HG02970 (cell line): ENCODE measurements around the gene ARHGAP9.

Experiments
- ATAC-seq: cut with Tn5 transposase; IDR thresholded peaks from one replicate; pipeline ENCODE4 v1.9.1; 2021; ENCODE audit warnings: mild to moderate bottlenecking, moderate library complexity, moderate number of reproducible peaks; ENCODE audit not compliant: unreplicated experiment, low FRiP score

ARHGAP9 gene

DNA sequence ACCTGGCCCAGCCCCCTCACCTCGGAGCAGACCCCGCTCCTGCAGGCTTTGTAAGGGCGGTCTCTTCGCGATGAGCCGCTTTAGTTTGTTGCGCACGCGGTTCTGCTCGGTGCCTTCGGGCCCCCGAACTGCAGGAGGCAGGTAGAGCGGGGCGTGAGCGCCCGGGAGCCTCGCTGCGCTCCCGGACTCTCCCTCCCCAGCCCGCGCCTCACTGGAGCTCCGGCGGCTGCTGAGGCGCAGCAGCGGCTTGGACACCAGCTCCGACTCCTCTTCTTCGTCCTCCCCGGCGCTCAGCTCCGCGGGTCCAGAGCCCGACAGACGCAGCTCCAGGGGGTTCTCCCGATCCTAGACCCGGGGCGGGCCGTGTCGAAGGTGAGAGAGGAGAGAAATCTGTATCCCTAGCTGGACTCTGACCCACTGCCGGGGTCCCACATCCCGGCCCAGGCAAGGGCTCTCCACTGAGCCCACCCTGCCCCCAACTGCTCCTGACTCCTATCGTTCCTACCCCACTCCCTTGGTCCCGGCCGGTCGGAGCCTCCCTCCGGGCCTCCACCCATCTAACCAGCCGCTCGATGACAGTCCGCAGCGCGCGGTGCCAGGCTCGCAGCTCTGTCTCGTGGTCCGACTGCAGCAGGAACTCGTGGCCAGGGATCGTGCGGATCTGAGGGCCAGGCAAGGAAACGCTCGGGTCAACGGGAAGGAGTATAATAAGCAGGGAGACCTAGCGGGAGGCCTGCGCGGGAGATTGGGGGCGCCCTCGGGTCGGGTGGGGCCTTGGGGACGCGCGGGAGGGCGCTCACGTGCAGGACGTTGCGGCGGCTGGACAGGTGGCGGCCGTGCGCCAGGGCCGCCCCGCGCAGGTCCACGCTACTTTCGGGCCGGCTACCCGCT is 4.2 kb downstream of the ARHGAP9 start:
- no peak for ATAC-seq

DNA sequence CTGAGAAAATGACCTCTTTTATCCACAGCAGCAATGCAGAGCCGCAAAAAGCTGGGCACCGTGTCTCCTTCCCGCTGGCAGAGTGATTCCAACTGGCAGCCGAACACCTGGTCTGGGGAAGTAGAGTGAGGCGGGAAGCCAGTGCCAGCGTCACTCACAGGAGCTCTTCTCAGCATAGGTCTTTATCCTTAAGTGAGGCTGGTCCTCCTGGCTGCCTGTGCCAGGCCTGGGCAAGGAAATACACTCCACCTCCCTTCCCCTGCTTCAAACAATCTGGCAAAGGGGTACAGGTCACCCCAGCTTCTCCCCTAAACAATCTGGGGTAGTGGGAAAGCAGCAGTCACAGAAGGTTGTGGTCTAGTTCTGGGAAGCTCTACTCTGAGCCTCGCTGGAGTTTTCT is 4.8 kb downstream of the ARHGAP9 start:
- no peak for ATAC-seq

DNA sequence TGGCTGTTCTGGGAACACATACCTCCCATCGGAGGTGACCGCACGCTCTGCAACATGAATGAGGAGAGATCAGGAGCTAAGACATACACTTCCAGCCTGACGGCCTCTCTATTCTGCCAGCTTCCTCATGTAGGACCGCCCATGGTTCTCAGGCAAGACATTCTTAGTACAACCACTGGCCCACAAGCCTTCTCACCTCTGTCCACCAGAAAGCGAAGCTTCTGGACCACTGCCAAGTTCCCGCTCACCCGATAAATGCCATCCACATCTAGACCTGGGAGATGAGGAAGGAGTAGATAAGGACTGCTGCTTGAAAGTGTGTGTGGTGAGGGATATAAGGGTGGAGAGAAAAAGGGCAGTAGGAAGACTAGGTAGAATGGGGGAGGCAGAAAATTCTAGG is 5.2 kb downstream of the ARHGAP9 start:
- ATAC-seq: no peak

DNA sequence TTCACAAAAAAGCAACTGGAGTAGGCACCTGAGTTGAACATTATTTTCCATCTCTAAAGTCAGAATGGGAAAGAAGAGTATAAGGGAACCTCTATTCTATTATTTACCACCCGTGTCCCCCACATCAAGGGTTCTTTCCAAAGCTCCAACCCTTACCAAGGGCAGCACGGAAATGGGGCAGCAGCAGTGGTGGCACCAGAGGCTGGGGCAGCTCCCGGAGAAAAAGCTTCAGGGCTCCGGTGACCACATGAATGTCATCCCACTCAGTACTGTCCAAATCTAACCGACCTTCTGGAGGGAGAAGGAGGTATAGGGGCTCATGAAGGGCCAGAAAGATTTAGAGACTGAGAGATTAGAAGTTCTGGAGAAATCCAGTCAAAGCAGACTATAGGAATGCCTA is 5.8 kb downstream of the ARHGAP9 start:
- no peak for ATAC-seq

DNA sequence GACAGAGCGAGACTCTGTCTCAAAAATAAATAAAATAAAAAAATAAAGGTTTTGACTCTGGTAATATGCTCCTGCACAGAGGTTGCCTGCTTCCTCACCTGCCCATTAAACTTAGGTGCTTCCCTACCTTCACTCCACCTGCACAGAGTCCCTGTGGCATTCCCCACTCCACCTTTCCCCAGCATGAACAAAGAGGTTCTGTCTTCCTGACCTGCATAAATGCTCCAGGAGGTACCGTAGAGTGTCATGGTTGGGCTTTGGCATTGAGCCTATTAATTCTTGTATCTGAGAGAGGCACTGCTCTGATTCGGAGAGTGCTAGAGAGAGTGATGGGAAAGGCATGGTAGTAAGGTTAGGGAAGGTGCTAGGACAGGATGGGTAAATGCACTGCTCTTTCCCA is 6.3 kb downstream of the ARHGAP9 start:
- ATAC-seq: no peak

DNA sequence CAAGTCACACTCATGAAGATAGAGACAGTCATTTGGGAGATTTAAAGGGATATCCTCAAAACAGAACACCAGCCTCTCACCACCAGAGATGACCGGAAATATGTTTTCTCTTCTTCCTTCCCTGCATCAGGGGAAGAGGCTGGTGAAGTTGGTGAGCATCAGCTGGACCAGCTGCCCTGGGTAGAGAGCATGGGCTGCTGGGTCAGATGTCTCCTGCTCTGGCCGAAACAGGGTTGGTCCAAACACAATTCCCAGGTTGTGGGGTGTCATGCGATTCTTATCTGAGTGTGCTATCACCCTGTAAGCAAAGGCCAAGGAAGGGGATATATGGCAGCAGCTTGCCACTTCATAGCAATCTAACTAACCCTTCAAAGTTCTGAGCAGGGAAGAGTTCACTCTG is 7.3 kb downstream of the ARHGAP9 start:
- no peak for ATAC-seq

DNA sequence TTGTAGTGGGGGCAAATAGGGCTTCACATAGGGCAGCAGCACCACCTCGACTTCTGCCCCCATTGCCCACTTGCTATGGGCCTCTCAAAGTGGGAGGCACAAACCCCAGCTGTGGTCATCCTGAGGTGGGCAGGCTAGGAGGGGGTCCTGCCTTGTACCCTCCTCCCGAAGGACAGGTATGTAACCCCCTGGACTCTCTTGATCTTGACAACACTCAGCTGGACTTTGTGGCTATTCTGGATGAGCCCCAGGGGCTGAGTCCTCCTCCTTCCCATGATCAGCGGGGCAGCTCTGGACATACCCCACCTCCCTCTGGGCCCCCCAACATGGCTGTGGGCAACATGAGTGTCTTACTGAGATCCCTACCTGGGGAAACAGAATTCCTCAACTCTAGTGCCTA is 8.0 kb downstream of the ARHGAP9 start:
- ATAC-seq: no peak

DNA sequence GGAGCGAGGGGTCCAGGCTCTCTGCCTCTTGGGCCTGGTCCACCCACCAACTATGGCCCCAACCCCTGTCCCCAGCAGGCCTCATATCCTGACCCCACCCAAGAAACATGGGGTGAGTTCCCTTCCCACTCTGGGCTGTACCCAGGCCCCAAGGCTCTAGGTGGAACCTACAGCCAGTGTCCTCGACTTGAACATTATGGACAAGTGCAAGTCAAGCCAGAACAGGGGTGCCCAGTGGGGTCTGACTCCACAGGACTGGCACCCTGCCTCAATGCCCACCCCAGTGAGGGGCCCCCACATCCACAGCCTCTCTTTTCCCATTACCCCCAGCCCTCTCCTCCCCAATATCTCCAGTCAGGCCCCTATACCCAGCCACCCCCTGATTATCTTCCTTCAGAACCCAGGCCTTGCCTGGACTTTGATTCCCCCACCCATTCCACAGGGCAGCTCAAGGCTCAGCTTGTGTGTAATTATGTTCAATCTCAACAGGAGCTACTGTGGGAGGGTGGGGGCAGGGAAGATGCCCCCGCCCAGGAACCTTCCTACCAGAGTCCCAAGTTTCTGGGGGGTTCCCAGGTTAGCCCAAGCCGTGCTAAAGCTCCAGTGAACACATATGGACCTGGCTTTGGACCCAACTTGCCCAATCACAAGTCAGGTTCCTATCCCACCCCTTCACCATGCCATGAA is 8.6 kb downstream of the ARHGAP9 start:
- no peak for ATAC-seq

DNA sequence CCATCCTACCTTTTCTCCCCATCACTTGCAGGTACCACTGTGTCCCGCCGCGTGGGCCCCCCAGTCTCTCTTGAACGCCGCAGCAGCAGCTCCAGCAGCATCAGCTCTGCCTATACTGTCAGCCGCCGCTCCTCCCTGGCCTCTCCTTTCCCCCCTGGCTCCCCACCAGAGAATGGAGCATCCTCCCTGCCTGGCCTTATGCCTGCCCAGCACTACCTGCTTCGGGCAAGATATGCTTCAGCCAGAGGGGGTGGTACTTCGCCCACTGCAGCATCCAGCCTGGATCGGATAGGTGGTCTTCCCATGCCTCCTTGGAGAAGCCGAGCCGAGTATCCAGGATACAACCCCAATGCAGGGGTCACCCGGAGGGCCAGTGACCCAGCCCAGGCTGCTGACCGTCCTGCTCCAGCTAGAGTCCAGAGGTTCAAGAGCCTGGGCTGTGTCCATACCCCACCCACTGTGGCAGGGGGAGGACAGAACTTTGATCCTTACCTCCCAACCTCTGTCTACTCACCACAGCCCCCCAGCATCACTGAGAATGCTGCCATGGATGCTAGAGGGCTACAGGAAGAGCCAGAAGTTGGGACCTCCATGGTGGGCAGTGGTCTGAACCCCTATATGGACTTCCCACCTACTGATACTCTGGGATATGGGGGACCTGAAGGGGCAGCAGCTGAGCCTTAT is 9.2 kb downstream of the ARHGAP9 start:
- ATAC-seq: no peak

DNA sequence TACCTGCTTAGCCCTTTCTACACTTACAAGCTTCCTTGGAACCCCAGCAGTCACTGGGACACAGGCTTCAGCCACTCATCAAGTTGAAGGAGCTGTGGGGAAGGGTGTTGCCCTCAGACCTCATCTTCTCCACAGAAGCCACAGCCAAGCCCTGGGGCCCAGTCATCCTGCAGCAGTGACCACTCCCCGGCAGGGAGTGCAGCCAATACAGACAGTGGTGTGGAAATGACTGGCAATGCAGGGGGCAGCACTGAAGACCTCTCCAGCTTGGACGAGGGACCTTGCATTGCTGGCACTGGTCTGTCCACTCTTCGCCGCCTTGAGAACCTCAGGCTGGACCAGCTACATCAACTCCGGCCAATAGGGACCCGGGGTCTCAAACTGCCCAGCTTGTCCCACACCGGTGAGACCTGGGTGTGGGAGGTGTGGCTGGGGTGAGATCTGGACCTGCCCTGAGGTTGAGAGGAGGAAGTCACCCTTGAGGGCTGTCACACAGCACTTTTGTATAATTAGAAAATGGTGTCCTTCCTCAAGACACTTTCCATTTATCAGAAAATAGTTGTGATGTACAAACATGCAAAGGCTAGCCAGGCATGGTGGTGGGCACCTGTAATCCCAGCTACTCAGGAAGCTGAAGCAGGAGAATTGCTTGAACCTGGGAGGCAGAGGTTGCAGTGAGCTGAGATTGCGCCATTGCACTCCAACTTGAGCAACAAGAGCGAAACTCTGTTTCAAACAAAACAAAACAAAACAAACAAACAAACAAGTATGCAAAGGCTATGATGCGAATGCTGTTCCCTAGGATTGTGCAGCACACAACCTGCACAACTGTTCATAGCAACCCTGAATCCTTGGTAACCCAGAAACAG is 10.1 kb downstream of the ARHGAP9 start:
- ATAC-seq: no peak

DNA sequence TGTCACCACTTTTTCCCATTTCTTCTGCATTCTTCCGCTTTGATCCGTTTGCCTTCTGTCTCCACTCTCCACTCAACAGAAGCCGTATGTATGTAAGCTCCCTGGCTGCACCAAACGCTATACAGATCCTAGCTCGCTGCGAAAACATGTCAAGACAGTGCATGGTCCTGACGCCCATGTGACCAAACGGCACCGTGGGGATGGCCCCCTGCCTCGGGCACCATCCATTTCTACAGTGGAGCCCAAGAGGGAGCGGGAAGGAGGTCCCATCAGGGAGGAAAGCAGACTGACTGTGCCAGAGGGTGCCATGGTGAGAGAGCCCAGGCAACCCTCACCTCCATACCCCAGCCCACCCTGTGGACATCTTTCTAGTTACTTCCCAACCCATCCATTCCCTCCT is 11.8 kb downstream of the ARHGAP9 start:
- no peak for ATAC-seq

DNA sequence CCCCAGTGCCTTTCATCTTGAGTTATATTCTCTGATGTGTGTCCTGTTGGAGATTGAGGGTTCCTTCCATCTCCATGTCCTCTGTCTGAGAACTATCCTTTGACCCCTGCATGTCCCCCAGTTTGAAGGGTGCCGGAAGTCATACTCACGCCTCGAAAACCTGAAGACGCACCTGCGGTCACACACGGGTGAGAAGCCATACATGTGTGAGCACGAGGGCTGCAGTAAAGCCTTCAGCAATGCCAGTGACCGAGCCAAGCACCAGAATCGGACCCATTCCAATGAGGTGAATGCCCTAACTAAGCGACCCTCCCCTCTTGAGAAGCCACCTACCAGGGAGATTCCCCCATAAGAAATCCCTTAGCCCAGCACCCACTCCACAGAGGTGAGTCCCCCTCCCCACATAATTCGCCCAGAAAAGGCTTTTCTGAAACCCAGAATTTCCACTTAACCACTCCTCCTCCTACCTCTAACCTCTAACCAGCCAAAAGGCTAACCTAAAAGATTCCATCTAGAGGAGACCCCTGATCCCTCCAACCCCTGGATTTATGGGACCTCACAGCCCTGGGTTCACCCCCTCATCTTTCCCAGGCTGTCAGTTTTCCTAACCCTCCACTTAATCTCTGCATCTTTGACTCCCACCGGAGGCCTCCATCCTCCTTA is 12.3 kb downstream of the ARHGAP9 start:
- ATAC-seq: no peak

DNA sequence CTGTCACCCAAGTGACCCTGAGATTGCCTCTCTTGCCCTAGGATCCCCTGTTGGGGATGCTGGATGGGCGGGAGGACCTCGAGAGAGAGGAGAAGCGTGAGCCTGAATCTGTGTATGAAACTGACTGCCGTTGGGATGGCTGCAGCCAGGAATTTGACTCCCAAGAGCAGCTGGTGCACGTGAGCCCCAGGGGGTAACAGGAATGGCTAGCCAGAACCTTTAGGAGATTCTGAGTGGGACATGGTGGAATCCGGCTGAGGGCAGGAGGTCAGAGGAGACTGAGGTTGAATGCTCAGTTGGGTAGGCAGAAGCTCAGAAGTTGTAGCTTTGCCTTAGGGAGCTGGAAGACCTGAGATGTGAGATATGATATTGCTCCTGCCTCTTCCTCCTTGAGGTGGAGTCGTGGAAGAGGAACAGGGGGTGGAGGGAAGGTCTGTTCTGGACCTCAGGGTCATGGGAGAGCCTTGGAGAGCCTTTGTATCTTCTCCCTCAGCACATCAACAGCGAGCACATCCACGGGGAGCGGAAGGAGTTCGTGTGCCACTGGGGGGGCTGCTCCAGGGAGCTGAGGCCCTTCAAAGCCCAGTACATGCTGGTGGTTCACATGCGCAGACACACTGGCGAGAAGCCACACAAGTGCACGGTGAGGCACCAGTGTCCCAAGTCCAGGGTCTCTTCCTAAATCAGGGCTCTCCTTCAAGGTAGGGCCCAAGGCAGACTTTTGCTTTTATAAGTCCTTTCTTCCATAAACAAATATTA is 13.7 kb downstream of the ARHGAP9 start:
- ATAC-seq: no peak

DNA sequence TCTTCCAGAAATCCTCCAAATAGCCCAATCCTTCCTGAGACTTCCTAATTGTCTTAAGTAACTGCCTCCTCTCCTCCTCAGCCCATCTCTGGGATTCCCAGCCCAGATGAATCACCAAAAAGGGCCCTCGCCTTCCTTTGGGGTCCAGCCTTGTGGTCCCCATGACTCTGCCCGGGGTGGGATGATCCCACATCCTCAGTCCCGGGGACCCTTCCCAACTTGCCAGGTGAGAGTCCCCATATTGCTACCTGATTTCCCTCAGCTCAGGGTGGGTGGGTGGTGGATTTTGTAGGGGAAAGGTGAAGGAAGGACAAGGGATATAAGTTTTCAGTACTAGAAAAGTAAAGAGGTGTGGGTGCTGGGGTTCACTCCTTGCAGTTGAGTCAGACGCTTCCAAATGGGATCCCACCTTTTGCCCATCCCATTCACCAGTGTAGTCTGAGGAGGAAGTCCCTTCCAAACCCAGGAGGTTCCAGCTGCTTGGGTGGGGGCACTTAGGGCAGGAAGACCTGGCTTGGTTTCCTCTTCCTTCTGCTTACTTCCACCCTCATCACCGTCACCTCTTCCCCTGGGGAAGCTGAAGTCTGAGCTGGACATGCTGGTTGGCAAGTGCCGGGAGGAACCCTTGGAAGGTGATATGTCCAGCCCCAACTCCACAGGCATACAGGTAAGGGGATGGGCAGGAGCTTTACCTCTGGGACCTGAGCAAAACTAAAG is 14.5 kb downstream of the ARHGAP9 start:
- no peak for ATAC-seq

DNA sequence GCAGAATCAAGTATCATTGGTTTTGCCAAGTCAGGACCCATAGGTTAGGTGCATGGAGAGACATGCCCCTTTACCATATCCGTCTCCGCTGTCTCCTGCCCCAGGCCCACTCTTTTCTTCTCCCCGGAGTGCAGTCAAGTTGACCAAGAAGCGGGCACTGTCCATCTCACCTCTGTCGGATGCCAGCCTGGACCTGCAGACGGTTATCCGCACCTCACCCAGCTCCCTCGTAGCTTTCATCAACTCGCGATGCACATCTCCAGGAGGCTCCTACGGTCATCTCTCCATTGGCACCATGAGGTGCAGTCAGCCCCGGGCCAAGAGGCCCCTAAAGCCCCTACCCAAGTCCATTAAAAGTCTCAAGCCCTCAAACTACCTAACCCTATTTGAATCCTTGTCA is 15.1 kb downstream of the ARHGAP9 start:
- ATAC-seq: no peak

DNA sequence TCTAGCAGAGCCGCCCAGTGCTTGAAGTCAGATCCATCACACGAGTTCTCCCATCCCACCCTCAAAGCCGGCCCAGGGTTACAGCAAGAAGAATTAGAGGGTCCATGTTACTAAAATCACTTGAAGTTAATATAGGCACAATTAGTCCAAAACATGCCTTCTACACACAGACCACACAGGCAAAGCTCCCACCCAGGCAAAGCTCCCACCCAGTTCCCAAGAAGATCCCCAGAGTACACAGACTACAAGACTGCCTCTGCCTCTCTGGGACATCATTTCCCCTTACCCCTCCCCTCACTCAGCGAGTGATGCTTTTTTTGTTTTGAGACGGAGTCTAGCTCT is 16.8 kb downstream of the ARHGAP9 start:
- no peak for ATAC-seq

DNA sequence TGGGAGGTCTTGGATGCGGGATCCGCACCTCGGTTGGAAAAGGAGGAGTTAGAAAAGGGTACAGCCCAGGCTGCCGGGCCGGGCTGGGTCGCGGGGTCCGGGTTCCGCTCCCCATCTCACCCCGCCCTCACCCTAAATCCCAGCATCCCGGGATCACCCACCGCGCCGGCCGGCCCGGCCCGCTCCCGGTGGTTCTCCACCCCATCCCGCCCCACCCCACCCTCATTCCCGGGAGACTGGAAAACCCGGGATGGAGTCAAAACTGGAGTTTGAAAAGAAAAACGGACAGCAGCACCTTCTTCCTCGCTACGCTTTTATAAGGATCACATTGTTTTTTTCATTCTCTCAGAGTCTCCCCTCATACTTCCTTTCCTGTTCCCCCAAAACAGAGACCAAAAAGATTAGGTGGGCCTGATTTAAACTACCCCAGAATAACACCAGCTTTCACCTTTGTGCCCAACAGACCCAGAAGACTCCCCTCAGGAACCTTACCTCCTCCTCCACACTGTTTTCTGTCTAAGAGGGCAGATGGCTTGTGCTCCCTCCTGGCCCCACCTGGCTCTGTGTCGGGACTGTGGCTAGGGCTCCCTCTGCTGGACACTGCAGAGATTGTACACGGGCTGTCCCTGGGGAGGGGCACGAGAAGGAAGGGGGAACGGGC is 17.3 kb downstream of the ARHGAP9 start:
- ATAC-seq: peak; percentile 68

DNA sequence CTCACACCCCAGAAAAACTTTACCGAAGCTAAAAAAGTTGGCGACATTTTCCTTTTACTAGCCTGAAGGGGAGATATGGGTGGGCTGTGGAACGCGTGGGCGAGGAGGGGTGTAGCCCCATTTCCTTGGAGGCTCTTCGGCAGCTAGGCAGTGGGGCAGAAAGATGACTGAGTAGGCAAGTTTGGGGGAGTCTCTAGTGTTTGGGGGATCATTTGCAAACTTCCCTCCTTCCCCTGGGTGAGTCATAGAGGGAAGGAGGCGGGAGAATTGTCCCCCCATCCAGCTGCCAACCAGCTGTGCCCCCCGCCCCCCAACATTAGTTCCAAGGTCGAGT is 17.8 kb downstream of the ARHGAP9 start:
- ATAC-seq: no peak
